A549 treated with DMSO at 1 μM for 4 hours (cell line): Measurements from ENCODE around the gene GAREM2. TPM values are rescaled to one million over a fixed set of nuclear protein-coding genes. Genes with fewer than 3 reads are reported as not detected.

ENCODE experiments used
- total RNA-seq: library from RNA; stranded (reverse); fragments of 200-300 nt; extraction: Qiagen RNA extraction; gene quantifications from 5 replicates; pipeline ENCODE4 v1.2.3, GENCODE V29; 2022; ENCODE audit warnings: low read depth

GAREM2 gene
- total RNA-seq = 6.3 to 11.5 TPM (median 7.3 TPM) in 5 replicates

GRCh38 chr2:26172871-26173775 is at the start of gene GAREM2:
TSS of gene GAREM2 (plus strand) at chr2:26173088. CDS start at chr2:26173221, 133 bp downstream.

Other genes starting within 250 kb of the GAREM2 start
- 46.7 to 55.2 TPM (median 52.2 TPM) in 5 replicates for gene KIF3C, start 190.6 kb upstream of the GAREM2 start, total RNA-seq
- 309 to 339 TPM (median 326 TPM) in 5 replicates for gene RAB10, start 139.0 kb upstream of the GAREM2 start, total RNA-seq
- 123 to 146 TPM (median 128 TPM) in 5 replicates for gene HADHA, start 71.5 kb downstream of the GAREM2 start, total RNA-seq
- gene HADHB, start 71.9 kb downstream of the GAREM2 start, total RNA-seq = 87.9 to 108 TPM (median 100 TPM) in 5 replicates
- gene SELENOI, start 173.1 kb downstream of the GAREM2 start, total RNA-seq = 20.3 to 28.3 TPM (median 24.9 TPM) in 5 replicates
- 0.03 to 0.13 TPM (median 0.10 TPM) in 5 replicates for gene ADGRF3, start 173.7 kb downstream of the GAREM2 start, total RNA-seq
- gene DRC1, start 228.8 kb downstream of the GAREM2 start, total RNA-seq = 0.14 to 0.29 TPM (median 0.21 TPM) in 5 replicates